SKM-1 treated with dmso at 0.1 percent for 144 hours (cell line): ENCODE measurements around the gene GPC6.

ENCODE experiments used
- DNase-seq: peaks from one replicate; lab custom pipeline; 2025; ENCODE audit not compliant: unreplicated experiment; lab: John Stamatoyannopoulos, UW

GPC6 gene

GRCh38 chr13:94366677-94367076 is 1140.1 kb downstream of the GPC6 start:
- no peak for DNase-seq

- DNase-seq = no peak
Observed at GRCh38 chr13:94369972-94370436, 1143.4 kb downstream of the GPC6 start.

GRCh38 chr13:94371855-94372254 is 1145.2 kb downstream of the GPC6 start:
- no peak for DNase-seq

GRCh38 chr13:94382517-94382916 is 1155.9 kb downstream of the GPC6 start:
- DNase-seq = no peak

- no peak for DNase-seq
Observed at GRCh38 chr13:94382960-94383359, 1156.4 kb downstream of the GPC6 start.

DNA sequence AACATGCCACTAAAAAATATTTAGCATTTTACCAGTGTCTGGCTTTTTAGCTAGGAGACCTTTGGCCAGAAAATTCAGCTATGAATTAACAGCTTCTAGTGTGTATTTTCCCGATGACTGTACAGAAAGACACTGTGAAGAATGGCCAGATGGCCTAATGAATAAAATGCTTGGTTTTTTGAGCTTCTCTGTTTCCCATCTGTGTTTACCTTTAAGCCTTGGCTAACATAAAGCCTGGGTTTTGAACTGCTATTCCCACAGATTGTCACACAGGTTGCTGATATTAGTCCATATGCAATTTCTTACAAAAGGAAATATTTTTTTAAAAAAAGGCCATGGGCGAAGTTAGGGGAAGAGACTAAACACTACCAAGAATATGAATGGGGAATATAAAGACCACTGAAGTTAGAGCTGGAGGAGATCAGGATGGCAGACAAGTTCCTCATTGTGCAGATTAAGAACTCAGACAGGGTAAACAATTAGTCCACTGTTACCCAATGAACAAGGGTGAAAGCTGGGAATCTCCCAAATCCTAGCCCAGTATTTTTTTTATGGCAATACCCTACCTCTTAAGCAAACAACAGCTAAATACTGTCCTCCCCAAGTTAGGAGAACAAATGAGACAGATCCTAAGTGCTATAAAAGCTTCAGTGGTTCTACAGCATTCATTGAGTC is 1157.8 kb downstream of the GPC6 start:
- no peak for DNase-seq

DNA sequence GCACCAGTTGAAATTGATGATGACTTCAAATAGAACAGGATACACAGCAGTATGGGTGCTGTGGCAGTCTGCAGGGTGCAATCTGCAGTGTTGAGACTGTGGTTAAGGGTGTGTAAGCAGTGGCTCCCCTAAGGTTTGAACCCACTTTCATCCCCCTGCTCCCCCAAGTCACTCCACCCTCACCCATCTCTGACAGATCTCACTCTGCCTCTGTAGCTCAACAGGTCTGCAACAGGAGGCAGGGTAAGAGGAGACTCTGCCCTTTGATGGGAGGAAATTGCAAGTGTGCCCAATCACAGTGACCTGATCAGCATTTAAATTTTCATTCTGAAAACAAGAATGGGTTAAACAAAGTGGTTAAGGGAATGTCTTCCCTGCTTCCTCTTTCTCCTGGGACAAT is 1160.4 kb downstream of the GPC6 start:
- no peak for DNase-seq

DNA sequence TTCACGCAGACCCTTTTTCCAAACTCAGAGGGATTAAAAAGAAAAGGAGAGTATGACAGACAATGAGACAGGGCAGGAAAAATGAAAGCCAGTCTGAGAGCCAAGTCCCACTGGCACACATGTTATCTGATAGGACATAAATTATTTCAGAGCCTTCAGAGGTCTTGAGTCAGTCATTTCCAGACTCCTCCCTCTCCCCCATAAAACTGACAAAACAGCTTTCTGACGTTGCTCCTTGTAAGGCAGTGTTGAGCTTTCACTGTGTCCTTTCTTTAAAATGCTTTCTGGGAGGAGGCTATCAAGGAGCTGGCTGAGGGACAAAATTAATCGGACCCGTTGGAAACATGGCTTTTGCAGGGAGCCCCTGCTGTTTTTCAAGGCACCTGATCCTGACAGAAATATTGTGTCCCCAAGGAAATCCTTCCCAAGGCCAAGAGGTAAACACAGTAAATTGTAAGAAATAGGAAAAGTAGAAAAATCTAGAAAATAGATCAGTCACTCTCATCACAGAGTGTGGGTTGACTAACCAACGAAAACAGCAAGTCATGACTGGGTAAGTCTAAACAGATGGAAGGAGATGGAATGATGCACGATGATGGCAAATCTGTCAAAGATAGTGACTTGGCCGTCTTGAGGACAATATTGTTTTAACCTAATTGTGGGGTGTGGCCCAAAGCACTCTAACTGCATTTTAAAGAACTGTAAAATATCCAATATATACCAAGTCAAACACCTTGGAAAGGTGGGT is 1163.2 kb downstream of the GPC6 start:
- DNase-seq = no peak

DNA sequence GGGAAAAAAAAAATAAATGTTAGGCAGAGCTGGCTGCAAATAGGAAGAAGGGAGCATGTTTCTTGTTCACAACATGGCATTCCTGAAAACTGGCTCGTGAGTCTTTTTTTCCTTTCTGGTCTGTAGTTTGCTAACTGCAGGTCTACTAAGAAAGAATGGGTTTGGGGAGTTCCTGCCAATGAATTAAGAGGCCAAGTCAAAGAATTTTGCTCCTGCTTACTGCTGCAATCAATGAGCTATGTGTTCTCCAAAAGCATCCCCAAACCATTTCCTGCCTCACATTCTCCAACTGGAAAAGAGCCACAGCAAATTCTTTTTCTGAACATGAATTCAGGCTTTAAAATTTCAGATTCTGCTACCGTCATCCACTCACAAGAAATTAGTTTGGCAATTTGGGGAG is 1164.3 kb downstream of the GPC6 start:
- DNase-seq = no peak

- no peak for DNase-seq
Observed at GRCh38 chr13:94394723-94395122, 1168.1 kb downstream of the GPC6 start.

GRCh38 chr13:94395860-94396259 is 1169.3 kb downstream of the GPC6 start:
- DNase-seq = no peak

GRCh38 chr13:94399812-94400211 is 1173.2 kb downstream of the GPC6 start:
- no peak for DNase-seq

DNA sequence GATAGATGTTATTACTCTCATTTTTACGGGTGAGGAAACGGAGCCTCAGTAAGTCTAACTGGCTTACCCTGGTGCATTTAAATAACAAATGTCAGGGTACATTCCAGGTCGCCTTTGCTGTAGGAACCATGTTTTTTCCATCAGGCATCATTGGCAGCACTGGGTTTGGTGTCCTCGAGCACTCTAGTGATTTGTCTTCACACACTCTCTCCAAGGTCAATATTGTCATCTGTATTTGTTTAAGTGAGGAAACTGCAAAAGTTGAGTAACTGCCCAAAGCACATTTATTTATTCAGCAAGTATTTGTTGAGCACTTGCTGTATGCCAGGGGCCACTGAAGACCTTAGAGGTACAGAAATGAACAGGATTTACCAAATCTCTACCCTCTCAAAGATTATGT is 1174.3 kb downstream of the GPC6 start:
- no peak for DNase-seq

GRCh38 chr13:94408314-94409036 is 1181.9 kb downstream of the GPC6 start:
- DNase-seq = no peak

- no peak for DNase-seq
Observed at GRCh38 chr13:94411747-94412146, 1185.1 kb downstream of the GPC6 start.

DNA sequence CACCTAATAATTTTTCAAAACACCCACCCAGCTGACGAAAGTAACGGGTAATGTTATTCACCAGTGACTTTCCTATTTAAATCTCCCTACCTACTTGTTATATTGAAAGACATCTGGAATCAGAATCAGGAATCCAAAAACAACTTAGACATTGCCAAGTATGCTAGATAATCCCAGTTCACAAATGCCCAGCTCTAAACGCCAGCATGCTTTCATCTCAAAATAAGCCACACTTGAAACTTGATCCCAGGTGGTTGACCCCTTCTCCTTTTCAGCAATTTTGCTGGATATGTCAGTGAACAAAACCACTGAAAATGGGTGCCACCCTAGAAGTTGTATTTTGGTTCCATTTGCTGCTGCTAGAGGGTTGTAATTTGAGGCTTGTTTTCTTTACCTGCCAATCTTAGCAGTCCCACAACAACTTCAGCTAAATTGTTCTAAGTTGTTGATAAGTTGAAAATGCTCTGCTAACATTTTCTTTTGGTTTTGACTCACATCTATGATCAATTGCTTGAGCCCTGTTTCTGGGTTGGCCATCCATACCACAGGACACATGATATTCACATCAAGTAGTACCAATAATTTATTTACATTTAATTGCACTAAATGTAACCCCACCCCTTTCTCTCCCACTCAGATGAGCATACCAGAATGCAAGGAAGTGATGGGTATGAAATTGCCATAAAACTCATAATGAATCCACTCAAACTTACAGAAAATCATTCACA is 1186.4 kb downstream of the GPC6 start:
- DNase-seq = no peak

DNA sequence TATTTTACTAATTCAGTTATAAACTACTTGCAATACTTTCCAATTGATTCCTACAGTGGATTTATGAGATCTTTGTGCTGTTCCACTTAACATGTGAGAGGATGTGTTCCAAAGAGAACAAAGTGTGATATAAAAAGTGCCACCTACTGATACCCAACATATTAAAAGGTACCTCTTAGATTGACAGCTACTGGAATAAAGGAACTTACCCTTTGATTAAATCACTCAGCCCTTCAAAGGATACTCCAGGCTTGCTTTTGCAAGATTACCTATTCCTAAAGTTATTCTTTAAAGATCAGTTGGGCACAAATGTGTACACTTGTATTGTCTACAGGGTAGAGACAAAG is 1187.0 kb downstream of the GPC6 start:
- no peak for DNase-seq

- no peak for DNase-seq
Observed at GRCh38 chr13:94414141-94414540, 1187.5 kb downstream of the GPC6 start.

GRCh38 chr13:94414708-94415107 is 1188.1 kb downstream of the GPC6 start:
- no peak for DNase-seq

DNA sequence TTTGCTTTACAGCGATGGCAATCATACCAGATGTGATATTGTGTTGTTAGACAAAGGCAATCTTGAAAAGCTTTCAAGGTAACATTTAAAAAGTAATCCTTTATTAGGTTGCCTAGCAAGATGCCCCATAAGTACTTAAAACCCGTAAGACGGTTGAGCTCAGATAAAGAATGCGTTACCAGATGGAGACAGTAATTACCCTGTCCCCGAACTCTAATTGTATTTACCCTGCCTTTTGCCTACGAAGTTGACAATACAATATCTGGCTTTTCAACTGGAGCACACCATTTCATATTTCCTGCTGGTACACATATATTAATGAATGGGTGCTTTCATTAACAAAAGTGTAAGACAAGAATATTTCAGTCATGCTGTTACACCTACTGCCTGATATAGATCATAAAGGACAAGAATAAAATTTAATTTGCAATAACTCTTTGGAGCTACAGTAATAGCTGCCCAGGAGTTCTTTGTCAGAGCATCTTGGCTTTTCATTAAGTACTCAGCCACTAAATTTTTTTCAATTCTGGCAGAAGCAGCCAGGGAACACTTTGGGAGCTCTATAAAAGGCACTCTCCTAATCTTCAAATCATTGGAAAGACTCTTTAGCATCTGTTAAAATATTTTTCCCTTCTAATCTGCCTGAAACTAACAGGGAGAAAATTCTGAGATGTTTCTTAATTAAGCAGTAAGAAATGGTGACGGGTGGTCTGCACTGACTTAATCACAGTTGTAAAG is 1189.1 kb downstream of the GPC6 start:
- no peak for DNase-seq
